ENCODE data around the gene GRK1.

GRCh38 chr13:113748101-113748861 lies 81.3 kb downstream of the GRK1 start:
- no peak for TF ChIP-seq EZH2 (IDR thresholded peaks at IDR 0.05; ENCODE audit: insufficient read depth, poor library complexity, severe bottlenecking)
- TF ChIP-seq EZH2phosphoT487 (IDR thresholded peaks at IDR 0.05; ENCODE audit: insufficient read depth, low read depth): no peak
